IMR-90 (cell line): ENCODE data around the gene SLC25A12. TPM values are rescaled to one million over a fixed set of nuclear protein-coding genes. Genes with fewer than 3 reads are reported as not detected.

Experiments used
- ATAC-seq: fragments of 200-7000 bp; cut with Tn5 transposase; 2 replicates; pipeline ENCODE4 v1.9.1; 2020; ENCODE audit warnings: low read depth, mild to moderate bottlenecking, moderate library complexity
- BruUV-seq: library from RNA; stranded (reverse); fragments of 400-500 nt; replicated peaks from 2 replicates; lab custom pipeline; 2021; lab: Mats Ljungman, UMichigan
- CTCF ChIA-PET: fragments of 300-600 bp; formaldehyde crosslinking; extraction: SDS; loops from one replicate; lab custom pipeline; 2021; ENCODE audit warnings: antibody characterized with exemption; lab: Yijun Ruan, JAX
- POLR2A ChIA-PET: fragments of 300-600 bp; sonication (Branson Sonifier 250); formaldehyde crosslinking; loops from one replicate; lab custom pipeline; 2022; ENCODE audit warnings: antibody characterized with exemption; ENCODE audit not compliant: unreplicated experiment; lab: Charles Lee
- DNase-seq: peaks from one replicate; pipeline ENCODE4 v3.0.0; 2013
- H2AFZ ChIP-seq: replicated peaks from 2 replicates; pipeline ENCODE3; 2013; ENCODE audit warnings: low read length, mild to moderate bottlenecking; ENCODE audit not compliant: poor library complexity
- H2AK5ac ChIP-seq: 2 replicates; pipeline ENCODE4 v1.6.1; 2013; ENCODE audit warnings: low read depth, low read length, inconsistent platforms
- H2AK9ac ChIP-seq: replicated peaks from 2 replicates; pipeline ENCODE3; 2013; ENCODE audit warnings: mild to moderate bottlenecking, low read depth, low read length, moderate library complexity; ENCODE audit not compliant: poor library complexity
- H2BK120ac ChIP-seq: 2 replicates; pipeline ENCODE4 v1.6.1; 2013; ENCODE audit warnings: low read depth, low read length, inconsistent platforms
- H2BK15ac ChIP-seq: 3 replicates; pipeline ENCODE4 v1.6.1; 2013; ENCODE audit warnings: low read depth, low read length, inconsistent platforms
- H2BK20ac ChIP-seq: 2 replicates; pipeline ENCODE4 v1.6.1; 2013; ENCODE audit warnings: low read depth, mild to moderate bottlenecking, inconsistent platforms, low read length, moderate library complexity
- H2BK5ac ChIP-seq: 2 replicates; pipeline ENCODE4 v1.6.1; 2013; ENCODE audit warnings: mild to moderate bottlenecking, low read depth, low read length, inconsistent platforms; ENCODE audit not compliant: poor library complexity, severe bottlenecking
- H3K14ac ChIP-seq: replicated peaks from 2 replicates; pipeline ENCODE4 v1.6.1; 2013; ENCODE audit warnings: low read depth, low read length, inconsistent platforms
- H3K18ac ChIP-seq: 2 replicates; pipeline ENCODE4 v1.6.1; 2013; ENCODE audit warnings: low read depth, low read length, control low read depth
- H3K23ac ChIP-seq: 2 replicates; pipeline ENCODE4 v1.6.1; 2013; ENCODE audit warnings: low read depth, low read length, inconsistent platforms
- H3K27ac ChIP-seq: 2 replicates; pipeline ENCODE4 v1.5.1; 2013; ENCODE audit warnings: mild to moderate bottlenecking, control low read depth, low read length; ENCODE audit not compliant: insufficient read depth
- H3K27me3 ChIP-seq: 2 replicates; pipeline ENCODE4 v1.6.1; 2013; ENCODE audit warnings: low read length; ENCODE audit not compliant: control insufficient read depth, insufficient read depth
- H3K36me3 ChIP-seq: 2 replicates; pipeline ENCODE4 v1.6.1; 2013; ENCODE audit warnings: low read length, mixed read lengths; ENCODE audit not compliant: control insufficient read depth, insufficient read depth
- H3K4ac ChIP-seq: 2 replicates; pipeline ENCODE4 v1.6.1; 2013; ENCODE audit warnings: low read depth, low read length, inconsistent platforms
- H3K4me1 ChIP-seq: 2 replicates; pipeline ENCODE4 v1.6.1; 2013; ENCODE audit warnings: low read length, mixed read lengths; ENCODE audit not compliant: control insufficient read depth, insufficient read depth
- H3K4me2 ChIP-seq: 2 replicates; pipeline ENCODE4 v1.6.1; 2013; ENCODE audit warnings: low read depth, mild to moderate bottlenecking, control low read depth, low read length, moderate library complexity
- H3K4me3 ChIP-seq: 2 replicates; pipeline ENCODE4 v1.5.1; 2013; ENCODE audit warnings: low read depth, mild to moderate bottlenecking, control low read depth, low read length, moderate library complexity; ENCODE audit not compliant: insufficient read depth
- H3K56ac ChIP-seq: 2 replicates; pipeline ENCODE4 v1.6.1; 2013; ENCODE audit warnings: low read length, inconsistent platforms; ENCODE audit not compliant: insufficient read depth; ENCODE audit errors: extremely low read depth
- H3K79me1 ChIP-seq, 2 experiments: 2 replicates each; pipeline ENCODE4 v1.6.1; 2013; ENCODE audit warnings: low read length in 2 of 2, inconsistent platforms in 1 of 2, low read depth in 1 of 2
- H3K9ac ChIP-seq: 2 replicates; pipeline ENCODE4 v1.6.1; 2013; ENCODE audit warnings: low read depth, low read length, control low read depth
- H3K9me1 ChIP-seq: 2 replicates; pipeline ENCODE4 v1.6.1; 2013; ENCODE audit warnings: low read length, inconsistent platforms; ENCODE audit not compliant: insufficient read depth
- H3K9me3 ChIP-seq: 2 replicates; pipeline ENCODE4 v1.6.1; 2013; ENCODE audit warnings: low read length; ENCODE audit not compliant: control insufficient read depth, insufficient read depth
- H4K20me1 ChIP-seq: 2 replicates; pipeline ENCODE4 v1.6.1; 2013; ENCODE audit warnings: low read length, inconsistent platforms; ENCODE audit not compliant: insufficient read depth
- H4K5ac ChIP-seq: 2 replicates; pipeline ENCODE4 v1.6.1; 2013; ENCODE audit warnings: mild to moderate bottlenecking, low read depth, low read length, control low read depth
- H4K8ac ChIP-seq, 2 experiments: 2 replicates each; pipeline ENCODE4 v1.6.1; 2013; ENCODE audit warnings: low read depth in 2 of 2, low read length in 2 of 2, control low read depth in 1 of 2, inconsistent platforms in 1 of 2
- H4K91ac ChIP-seq: 2 replicates; pipeline ENCODE4 v1.6.1; 2013; ENCODE audit warnings: low read depth, low read length, inconsistent platforms; ENCODE audit not compliant: insufficient read depth
- BHLHE40 ChIP-seq: fragments of 150-350 bp; IDR thresholded peaks from 2 replicates; pipeline ENCODE4 v1.6.1; 2016; ENCODE audit warnings: mild to moderate bottlenecking, low read depth, low read length
- CEBPB ChIP-seq: IDR thresholded peaks from 2 replicates; pipeline ENCODE4 v1.6.1; 2012; ENCODE audit warnings: low read depth, low read length, improper control_type of control experiment
- CTCF ChIP-seq: conservative IDR thresholded peaks from 2 replicates; pipeline ENCODE4 v1.5.1; 2012; ENCODE audit warnings: mild to moderate bottlenecking, low read depth, low read length, improper control_type of control experiment
- FOS ChIP-seq: fragments of 150-350 bp; IDR thresholded peaks from 2 replicates; pipeline ENCODE4 v1.6.1; 2016; ENCODE audit warnings: low read depth, low read length
- MAFK ChIP-seq: IDR thresholded peaks from 2 replicates; pipeline ENCODE4 v1.6.1; 2012; ENCODE audit warnings: low read depth, low read length, improper control_type of control experiment
- MAZ ChIP-seq: IDR thresholded peaks from 2 replicates; pipeline ENCODE4 v1.6.1; 2012; ENCODE audit warnings: low read depth, mild to moderate bottlenecking, low read length, improper control_type of control experiment, moderate library complexity, borderline replicate concordance
- NFE2L2 ChIP-seq: fragments of 150-350 bp; IDR thresholded peaks from 2 replicates; pipeline ENCODE4 v1.6.1; 2016; ENCODE audit warnings: low read depth, mild to moderate bottlenecking, low read length
- POLR2A ChIP-seq: IDR thresholded peaks from 2 replicates; pipeline ENCODE4 v1.6.1; 2012; ENCODE audit warnings: mild to moderate bottlenecking, low read depth, low read length
- RAD21 ChIP-seq: IDR thresholded peaks from 2 replicates; pipeline ENCODE4 v1.6.1; 2012; ENCODE audit warnings: low read length, improper control_type of control experiment
- RCOR1 ChIP-seq: IDR thresholded peaks from 2 replicates; pipeline ENCODE4 v1.6.1; 2012; ENCODE audit warnings: mild to moderate bottlenecking, low read length, improper control_type of control experiment; ENCODE audit not compliant: insufficient replicate concordance
- RFX5 ChIP-seq: IDR thresholded peaks from 2 replicates; pipeline ENCODE4 v1.8.0; 2012; ENCODE audit warnings: low read depth, mild to moderate bottlenecking, low read length, moderate library complexity
- SMC3 ChIP-seq: fragments of 150-350 bp; IDR thresholded peaks from 2 replicates; pipeline ENCODE4 v1.6.1; 2016; ENCODE audit warnings: low read depth, mild to moderate bottlenecking, antibody characterized with exemption, low read length, moderate library complexity
- WGBS, 2 experiments: methylation state at CpG; one replicate each; pipeline versions ENCODE4 v1.1.5 to v1.1.7; 2013; ENCODE audit warnings: missing lambda C conversion rate in 2 of 2; ENCODE audit not compliant: insufficient read length in 1 of 2; ENCODE audit errors: extremely low coverage in 2 of 2; 5-methylcytosine and 5-hydroxymethylcytosine counted together
- dilution Hi-C: fragments of 300-500 bp; cut with HindIII; formaldehyde crosslinking; loops from one replicate; pipeline ENCODE4 v1.14.3; 2018; ENCODE audit warnings: low sequenced_read_pairs; ENCODE audit not compliant: unreplicated experiment
- in situ Hi-C: fragments of 300-500 bp; cut with MboI; formaldehyde crosslinking; loops from 3 replicates; pipeline ENCODE4 v1.14.3; 2019; ENCODE audit warnings: low sequenced_read_pairs, inconsistent platforms, mixed read lengths
- intact Hi-C: fragments of 100-400 bp; cut with micrococcal nuclease; formaldehyde crosslinking; loops from 2 replicates; pipeline ENCODE4 v1.10.0; 2022
- polyA plus RNA-seq, 3 experiments: library from polyadenylated mRNA; depleted of rRNA; stranded (reverse); fragments of >200 nt; gene quantifications; 2 replicates each; pipeline ENCODE4 v1.2.3, GENCODE V29; 2012; ENCODE audit warnings: low replicate concordance in 1 of 3
- total RNA-seq: library from RNA; depleted of rRNA; stranded (reverse); fragments of >200 nt; gene quantifications from 2 replicates; pipeline ENCODE4 v1.2.3, GENCODE V29; 2012

The SLC25A12 gene
- total and polyA plus RNA-seq, 2 of the 4 experiments (the other 2 are of a cell fraction), result 16.3 to 17.6 TPM

GRCh38 chr2:171941316-171941699 lies 47.3 kb upstream of the SLC25A12 start (continued):
- TF ChIP-seq CTCF, result no peak

- no peak overlapping the region for H2BK20ac ChIP-seq
- no peak overlapping the region for H3K4me3 ChIP-seq
- H3K27ac ChIP-seq, result no peak overlapping the region
- no peaks in the 10 kb centered on the region; the same call in 1 of the 2 replicates for H3K9me1 ChIP-seq
- no peak overlapping the region for H2BK120ac ChIP-seq
- no peak overlapping the region for H2AK9ac ChIP-seq
- no peak overlapping the region for H4K91ac ChIP-seq
- no peak overlapping the region for H2BK15ac ChIP-seq
- H3K4me1 ChIP-seq, result no peaks in the 10 kb centered on the region
- CTCF ChIA-PET, result no interaction called here
- no peak overlapping the region for H3K9ac ChIP-seq
- no peak overlapping the region for H4K8ac ChIP-seq
- H3K4ac ChIP-seq, result no peak overlapping the region
- in situ Hi-C loops, result no loop called here
- intact Hi-C loops, result no loop called here
- H3K56ac ChIP-seq, result no peak overlapping the region
- H3K14ac ChIP-seq, result no peak overlapping the region
- POLR2A ChIA-PET, result no interaction called here
- H3K23ac ChIP-seq, result no peak overlapping the region
- H3K27me3 ChIP-seq, result no peaks in the 10 kb centered on the region
- H3K36me3 ChIP-seq, result peaks cover 4% of the 10 kb centered on the region; the same call in 1 of the 2 replicates
- no TSS peak for BruUV-seq
- H3K9me3 ChIP-seq, result no peaks in the 10 kb centered on the region
- H4K5ac ChIP-seq, result no peak overlapping the region
- H3K18ac ChIP-seq, result no peak overlapping the region
- ATAC-seq (no peak), DNase-seq (no peak)
- TF ChIP-seq SMC3, result no peak
- TF ChIP-seq POLR2A, result no peak
- no peak for TF ChIP-seq FOS
- no peak for TF ChIP-seq MAFK
- no peak for TF ChIP-seq RAD21
- no peak for TF ChIP-seq RFX5
- TF ChIP-seq NFE2L2, result no peak
- no peak for TF ChIP-seq RCOR1
- no peak for TF ChIP-seq MAZ
- no peak for TF ChIP-seq CTCF
- TF ChIP-seq BHLHE40, result no peak
- TF ChIP-seq CEBPB, result no peak
- WGBS, 2 experiments, result no CpG with 5 or more reads among the region's 4 CpGs
- no peak overlapping the region for H2BK5ac ChIP-seq
- H3K79me1 ChIP-seq, result peaks cover 50 to 70% of the 10 kb centered on the region in 2 experiments
- dilution Hi-C loops, result no loop called here
- no peak overlapping the region for H2AFZ ChIP-seq
- peaks cover 6% of the 10 kb centered on the region for H4K20me1 ChIP-seq
- no peak overlapping the region for H3K4me2 ChIP-seq
- no peak overlapping the region for H2AK5ac ChIP-seq
These were observed 45.7 kb upstream of the SLC25A12 start for GRCh38 chr2:171939743-171940071.
